Measurements from ENCODE around the gene LIPJ.

The LIPJ gene

DNA sequence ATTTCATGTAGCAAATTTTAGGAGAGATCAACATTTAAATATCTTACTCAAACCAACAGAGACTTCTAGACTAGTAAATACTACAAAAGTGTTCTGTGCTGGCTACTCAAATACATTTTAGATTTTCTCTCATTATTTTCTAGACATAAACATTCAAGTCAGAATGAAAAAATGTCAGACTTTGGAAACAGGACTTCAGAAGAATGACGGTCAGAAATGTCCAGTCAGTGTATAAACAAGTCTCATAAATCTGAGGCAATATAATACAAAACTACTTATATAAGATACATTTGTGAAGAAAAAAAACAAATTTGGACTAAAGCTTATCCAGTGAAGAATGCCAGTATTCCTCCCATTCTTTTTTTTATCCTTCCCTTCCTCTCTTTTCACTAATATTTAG is 29.3 kb upstream of the LIPJ start:
- FAIRE-seq (no peak), DNase-seq (ENCODE audit: insufficient read length) (no peak)
- TF ChIP-seq POLR2A (IDR thresholded peaks at IDR 0.05; ENCODE audit: low read depth, low read length) (no peak), POLR2AphosphoS5 (IDR thresholded peaks at IDR 0.05; ENCODE audit: low read depth, low read length) (no peak), TAF1 (IDR thresholded peaks at IDR 0.05; ENCODE audit: borderline replicate concordance, low read depth, low read length) (no peak)

DNA sequence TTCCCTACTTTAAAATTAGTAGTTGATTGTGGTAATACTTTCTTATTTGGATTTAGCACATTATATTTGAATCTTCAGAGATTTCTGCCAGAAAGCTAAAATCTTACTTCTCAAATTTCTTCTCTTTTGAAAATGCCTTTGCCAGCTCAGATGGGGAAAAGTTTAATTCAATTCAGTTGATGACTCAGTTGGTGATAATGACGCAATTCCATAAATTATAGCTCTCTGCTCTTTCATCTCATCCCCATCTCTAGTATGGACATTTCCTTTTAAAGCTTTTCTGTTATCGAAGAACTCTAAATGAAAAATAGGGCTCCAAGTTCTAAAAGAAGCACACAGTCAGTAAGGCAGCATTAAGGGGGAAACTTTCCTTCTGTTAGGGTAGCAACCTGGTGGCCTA is 28.9 kb upstream of the LIPJ start:
- TF ChIP-seq POLR2AphosphoS5 (IDR thresholded peaks at IDR 0.05; ENCODE audit: low read depth, low read length) (no peak), TAF1 (IDR thresholded peaks at IDR 0.05; ENCODE audit: borderline replicate concordance, low read depth, low read length) (no peak), POLR2A (IDR thresholded peaks at IDR 0.05; ENCODE audit: low read depth, low read length) (no peak)
- no peak for DNase-seq (ENCODE audit: insufficient read length)
- FAIRE-seq = no peak

DNA sequence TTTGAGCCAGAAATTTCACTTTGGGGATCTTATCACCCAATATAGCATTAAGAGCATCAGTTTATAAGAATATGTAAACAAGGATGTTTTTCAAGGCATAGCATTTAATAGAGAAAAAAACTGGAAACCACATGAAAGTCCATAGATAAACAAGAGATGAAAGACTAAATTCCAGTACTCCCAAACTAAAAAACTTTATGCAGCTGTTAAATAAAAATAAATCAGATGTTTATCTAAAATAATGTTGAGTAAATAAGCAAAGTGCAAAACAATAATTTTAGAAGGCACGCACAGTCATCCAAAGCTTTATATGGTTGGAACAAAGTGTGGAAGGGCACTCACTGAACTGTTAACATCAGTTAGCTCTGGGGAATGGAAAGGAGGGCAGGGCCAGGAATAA is 24.4 kb upstream of the LIPJ start:
- no peak for FAIRE-seq
- TF ChIP-seq POLR2A (IDR thresholded peaks at IDR 0.05; ENCODE audit: low read depth, low read length) (no peak), POLR2AphosphoS5 (IDR thresholded peaks at IDR 0.05; ENCODE audit: low read depth, low read length) (no peak), TAF1 (IDR thresholded peaks at IDR 0.05; ENCODE audit: borderline replicate concordance, low read depth, low read length) (no peak)

DNA sequence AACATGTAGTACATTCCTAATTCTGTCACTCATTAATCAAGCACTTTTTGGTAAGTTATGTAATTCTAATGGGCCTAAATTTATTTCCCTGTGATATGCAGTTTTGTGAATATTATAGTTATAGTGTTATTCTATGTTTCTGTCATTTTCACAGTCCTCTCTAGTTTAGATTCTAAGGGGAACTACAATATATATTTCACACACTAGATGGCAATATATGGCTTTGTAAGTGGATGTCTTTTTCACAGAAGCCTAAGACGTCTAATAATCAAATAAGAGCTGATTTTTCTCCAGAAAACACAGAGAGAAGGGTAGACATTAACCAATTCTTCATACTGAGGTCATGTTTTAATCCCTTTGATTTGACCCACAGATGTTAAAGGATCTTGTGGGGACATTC is 21.5 kb upstream of the LIPJ start:
- FAIRE-seq (peak; percentile 66), DNase-seq (ENCODE audit: insufficient read length) (no peak)
- TF ChIP-seq TAF1 (IDR thresholded peaks at IDR 0.05; ENCODE audit: borderline replicate concordance, low read depth, low read length) = no peak
- TF ChIP-seq POLR2A (IDR thresholded peaks at IDR 0.05; ENCODE audit: low read depth, low read length) = no peak
- no peak for TF ChIP-seq POLR2AphosphoS5 (IDR thresholded peaks at IDR 0.05; ENCODE audit: low read depth, low read length)

More for the DNA sequence above, 24.4 kb upstream of the LIPJ start:
- no peak for DNase-seq (ENCODE audit: insufficient read length)

DNA sequence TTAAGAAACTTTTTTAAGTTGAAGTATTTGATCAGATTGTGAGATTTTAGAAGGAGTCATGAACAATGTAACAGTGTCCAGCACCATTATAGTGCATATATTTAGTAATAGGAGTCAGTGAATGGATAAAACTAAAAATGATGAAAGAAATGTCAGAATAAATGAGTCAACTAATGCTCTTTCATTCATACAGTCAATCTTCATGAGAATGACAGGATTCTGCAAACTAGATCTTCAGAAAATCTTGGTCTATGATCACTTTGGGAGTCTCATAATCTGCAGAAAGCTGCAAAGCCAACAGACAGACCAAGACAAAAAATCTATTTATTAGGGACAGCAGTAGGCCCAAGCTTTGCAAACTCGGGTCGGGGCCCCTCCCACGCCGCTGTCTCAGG is 4.2 kb upstream of the LIPJ start:
- TF ChIP-seq POLR2A (IDR thresholded peaks at IDR 0.05; ENCODE audit: low read depth, low read length) = no peak
- TF ChIP-seq POLR2AphosphoS5 (IDR thresholded peaks at IDR 0.05; ENCODE audit: low read depth, low read length) = no peak
- no peak for TF ChIP-seq TAF1 (IDR thresholded peaks at IDR 0.05; ENCODE audit: borderline replicate concordance, low read depth, low read length)
- DNase-seq (ENCODE audit: insufficient read length) (no peak), FAIRE-seq (peak; percentile 38)

DNA sequence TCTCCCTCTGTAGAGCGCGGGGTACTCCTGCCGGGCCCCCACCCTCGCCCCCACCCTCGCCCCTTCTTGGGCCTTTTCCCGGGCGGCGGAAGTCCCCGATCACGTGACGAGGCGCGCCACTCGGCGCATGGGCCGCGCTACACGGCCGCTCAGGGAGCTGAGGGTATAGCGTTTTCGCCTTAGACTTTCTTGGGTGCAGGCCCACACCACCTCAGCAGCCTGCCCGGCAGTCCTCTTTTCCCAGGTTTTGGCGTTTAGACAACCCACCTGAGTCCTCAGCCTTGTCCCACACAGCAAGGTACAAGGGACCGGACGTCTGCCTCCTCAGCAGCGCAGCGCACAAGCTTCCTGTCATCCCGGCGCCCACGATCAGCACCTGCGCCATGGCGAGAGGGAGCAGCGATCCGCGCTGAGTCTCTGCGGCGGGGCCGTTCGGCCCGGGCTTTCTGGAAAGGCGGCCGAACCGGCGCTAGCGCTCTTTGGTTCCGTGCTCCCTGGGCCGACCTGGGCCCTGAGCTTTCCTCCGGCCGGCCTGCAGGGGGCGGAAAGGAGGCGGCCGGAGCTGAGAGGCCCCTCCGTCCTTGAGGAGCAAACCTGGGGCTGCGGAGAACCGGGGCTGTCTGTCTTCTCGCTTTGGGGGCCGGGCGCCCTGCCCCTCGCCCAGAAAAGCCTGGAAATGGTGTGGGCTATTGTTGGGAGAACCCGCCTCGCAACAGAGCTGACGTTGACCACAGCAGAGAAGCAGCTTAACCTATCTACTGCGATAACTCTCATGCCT is 3.6 kb upstream of the LIPJ start, which contains the start of gene RNLS:
RNLS (minus strand) TSS at position 513 of the 778 bp plus-strand sequence.
- TF ChIP-seq POLR2AphosphoS5 (IDR thresholded peaks at IDR 0.05; ENCODE audit: low read depth, low read length) (peak; percentile 80), POLR2A (IDR thresholded peaks at IDR 0.05; ENCODE audit: low read depth, low read length) (peak; percentile 81), TAF1 (IDR thresholded peaks at IDR 0.05; ENCODE audit: borderline replicate concordance, low read depth, low read length) (peak; percentile 45; the same call in 1 of the 2 replicates)
- DNase-seq (ENCODE audit: insufficient read length) = peak; percentile 34
- FAIRE-seq = peak; percentile 96

DNA sequence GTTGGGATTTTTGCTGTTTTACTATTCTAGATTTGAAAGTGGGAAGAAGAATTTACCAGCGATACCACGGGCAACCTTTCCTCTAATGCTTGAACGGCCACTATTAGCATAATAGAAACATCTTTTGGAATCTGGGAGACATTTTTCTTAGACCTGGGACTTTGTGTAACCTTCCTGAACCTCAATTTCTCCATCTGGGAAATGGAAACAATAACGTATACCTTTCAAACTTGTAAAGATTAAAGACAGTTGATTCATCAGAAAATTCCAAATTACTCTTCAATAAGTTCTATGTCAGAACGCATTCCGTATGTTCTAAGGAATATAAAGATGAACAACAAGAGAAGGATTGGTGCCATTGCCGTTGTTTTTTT is 3.0 kb upstream of the LIPJ start:
- DNase-seq (ENCODE audit: insufficient read length) (no peak), FAIRE-seq (no peak)
- TF ChIP-seq POLR2A (IDR thresholded peaks at IDR 0.05; ENCODE audit: low read depth, low read length) = no peak
- no peak for TF ChIP-seq TAF1 (IDR thresholded peaks at IDR 0.05; ENCODE audit: borderline replicate concordance, low read depth, low read length)
- no peak for TF ChIP-seq POLR2AphosphoS5 (IDR thresholded peaks at IDR 0.05; ENCODE audit: low read depth, low read length)

DNA sequence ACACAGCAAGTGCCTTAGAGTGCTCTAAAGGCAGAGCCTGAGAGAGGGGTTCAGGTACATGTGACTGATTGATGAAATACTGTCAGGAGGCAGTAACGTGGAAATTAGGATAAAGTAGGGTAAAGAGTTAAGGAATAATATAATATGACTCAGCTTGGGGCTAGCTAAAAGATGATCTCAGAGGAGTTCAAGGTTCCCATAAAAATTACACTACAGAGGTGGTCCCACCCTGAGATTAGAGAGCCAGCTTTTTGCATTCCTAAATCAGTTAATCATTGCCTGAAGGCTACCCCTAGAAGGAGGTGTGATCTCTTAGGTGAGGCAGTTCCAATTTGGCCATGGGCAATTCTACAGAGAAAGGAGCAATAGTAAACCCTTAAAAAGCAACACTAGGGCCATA is 5.8 kb downstream of the LIPJ start:
- TF ChIP-seq TAF1 (IDR thresholded peaks at IDR 0.05; ENCODE audit: borderline replicate concordance, low read depth, low read length) = no peak
- TF ChIP-seq POLR2AphosphoS5 (IDR thresholded peaks at IDR 0.05; ENCODE audit: low read depth, low read length) = no peak
- TF ChIP-seq POLR2A (IDR thresholded peaks at IDR 0.05; ENCODE audit: low read depth, low read length) = no peak
- no peak for FAIRE-seq

DNA sequence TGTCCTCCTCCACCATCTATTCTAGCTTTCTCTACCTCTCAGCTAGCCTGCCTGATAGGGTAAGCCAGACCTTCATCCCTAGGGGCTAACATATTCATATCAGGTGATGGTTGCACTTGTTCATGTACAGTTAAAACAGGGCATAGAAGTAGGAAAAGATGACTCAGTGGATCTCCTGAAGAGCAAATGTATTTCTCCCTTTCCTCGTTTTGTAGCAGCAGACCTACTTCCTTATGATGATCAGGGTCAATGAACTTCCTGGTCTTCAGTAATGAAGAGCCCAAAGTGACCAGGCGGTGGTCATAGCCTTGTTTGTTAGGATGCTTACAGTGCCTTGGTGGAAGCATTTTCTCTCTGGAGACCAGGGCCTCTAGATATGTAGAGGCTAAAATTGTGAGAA is 6.3 kb downstream of the LIPJ start:
- FAIRE-seq (peak; percentile 73), DNase-seq (ENCODE audit: insufficient read length) (no peak)
- TF ChIP-seq POLR2AphosphoS5 (IDR thresholded peaks at IDR 0.05; ENCODE audit: low read depth, low read length) = no peak
- no peak for TF ChIP-seq POLR2A (IDR thresholded peaks at IDR 0.05; ENCODE audit: low read depth, low read length)
- no peak for TF ChIP-seq TAF1 (IDR thresholded peaks at IDR 0.05; ENCODE audit: borderline replicate concordance, low read depth, low read length)

More for the DNA sequence above, 5.8 kb downstream of the LIPJ start:
- no peak for DNase-seq (ENCODE audit: insufficient read length)

DNA sequence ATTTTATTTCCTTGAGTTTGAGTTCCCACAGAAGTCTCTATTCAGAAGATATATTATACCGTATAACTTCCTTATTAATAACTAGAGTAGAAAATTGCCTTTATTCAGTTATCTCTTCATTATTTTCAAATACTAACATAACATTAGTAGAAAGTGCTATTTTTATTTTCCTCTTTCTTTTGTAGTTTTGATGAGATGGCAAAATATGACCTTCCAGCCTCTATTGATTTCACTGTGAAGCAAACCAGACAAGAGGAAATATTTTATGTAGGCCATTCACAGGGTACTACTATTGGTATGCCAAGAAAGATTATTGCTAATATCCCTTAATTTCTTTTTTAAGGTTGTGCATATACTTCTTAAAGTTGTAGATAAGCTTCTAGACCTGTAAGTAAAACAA is 7.9 kb downstream of the LIPJ start:
- DNase-seq (ENCODE audit: insufficient read length) (no peak), FAIRE-seq (no peak)
- no peak for TF ChIP-seq POLR2AphosphoS5 (IDR thresholded peaks at IDR 0.05; ENCODE audit: low read depth, low read length)
- TF ChIP-seq TAF1 (IDR thresholded peaks at IDR 0.05; ENCODE audit: borderline replicate concordance, low read depth, low read length) = no peak
- no peak for TF ChIP-seq POLR2A (IDR thresholded peaks at IDR 0.05; ENCODE audit: low read depth, low read length)

DNA sequence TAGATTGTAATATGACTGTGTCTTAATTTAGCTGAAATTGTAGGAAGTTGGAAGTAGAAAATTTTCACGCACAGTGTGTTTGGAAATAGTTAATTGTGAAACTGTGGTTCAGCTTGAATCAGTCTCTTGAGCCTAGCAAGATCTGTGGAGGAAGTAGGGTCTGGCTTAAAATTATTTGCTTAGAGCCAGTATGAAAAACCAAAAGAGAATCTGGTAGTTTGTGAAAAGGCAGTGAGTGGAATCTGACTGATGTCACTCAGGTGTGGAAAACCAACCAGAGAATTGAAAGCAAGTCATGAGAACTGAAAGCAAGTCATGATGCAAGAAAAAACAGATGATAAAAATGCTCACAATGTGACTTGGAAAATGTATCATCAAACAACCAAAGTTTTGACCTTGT is 11.5 kb downstream of the LIPJ start:
- TF ChIP-seq POLR2AphosphoS5 (IDR thresholded peaks at IDR 0.05; ENCODE audit: low read depth, low read length) (no peak), TAF1 (IDR thresholded peaks at IDR 0.05; ENCODE audit: borderline replicate concordance, low read depth, low read length) (no peak), POLR2A (IDR thresholded peaks at IDR 0.05; ENCODE audit: low read depth, low read length) (no peak)
- peak; percentile 95 for FAIRE-seq
- DNase-seq (ENCODE audit: insufficient read length) = no peak

DNA sequence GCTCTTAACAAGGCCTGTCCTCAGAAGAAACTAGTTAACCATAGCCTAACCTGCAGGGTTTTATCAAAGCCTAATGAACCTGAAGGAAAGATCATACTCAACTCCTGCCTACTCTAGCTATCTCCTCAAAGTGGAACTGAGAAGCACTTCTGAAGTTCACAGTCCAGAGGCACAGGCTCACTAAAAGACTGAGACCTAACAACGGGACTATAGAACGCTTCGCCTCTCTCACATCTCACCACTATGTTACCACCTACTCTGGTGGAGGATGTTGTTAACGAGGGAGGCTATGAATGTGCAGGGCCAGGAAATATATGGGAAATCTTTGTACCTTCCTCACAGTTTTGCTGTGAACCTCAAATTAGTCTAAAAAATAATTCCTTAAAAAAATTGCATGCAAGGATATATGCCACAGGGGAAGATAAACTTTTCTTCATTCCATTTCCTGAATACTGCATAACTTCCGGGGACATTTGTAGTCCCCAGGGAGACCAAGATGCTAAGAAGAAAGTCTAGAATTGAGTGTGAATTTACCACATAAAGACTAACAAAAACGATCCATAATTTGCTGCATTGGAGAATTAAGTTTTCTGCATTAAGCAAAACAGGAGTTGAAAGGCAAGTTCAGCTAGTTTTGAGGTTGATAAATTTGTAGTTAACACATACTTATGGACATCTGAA is 21.6 kb downstream of the LIPJ start:
- DNase-seq (ENCODE audit: insufficient read length) (no peak), FAIRE-seq (peak; percentile 89)
- TF ChIP-seq POLR2A (IDR thresholded peaks at IDR 0.05; ENCODE audit: low read depth, low read length) = no peak
- no peak for TF ChIP-seq POLR2AphosphoS5 (IDR thresholded peaks at IDR 0.05; ENCODE audit: low read depth, low read length)
- no peak for TF ChIP-seq TAF1 (IDR thresholded peaks at IDR 0.05; ENCODE audit: borderline replicate concordance, low read depth, low read length)
